ENCODE results near the gene LRRC4C.
"Not testable (repeated sequence)": the region's sequence is repeated elsewhere in the genome, so short reads cannot be mapped to it uniquely, and the experiment has no call there.

Gene LRRC4C

DNA sequence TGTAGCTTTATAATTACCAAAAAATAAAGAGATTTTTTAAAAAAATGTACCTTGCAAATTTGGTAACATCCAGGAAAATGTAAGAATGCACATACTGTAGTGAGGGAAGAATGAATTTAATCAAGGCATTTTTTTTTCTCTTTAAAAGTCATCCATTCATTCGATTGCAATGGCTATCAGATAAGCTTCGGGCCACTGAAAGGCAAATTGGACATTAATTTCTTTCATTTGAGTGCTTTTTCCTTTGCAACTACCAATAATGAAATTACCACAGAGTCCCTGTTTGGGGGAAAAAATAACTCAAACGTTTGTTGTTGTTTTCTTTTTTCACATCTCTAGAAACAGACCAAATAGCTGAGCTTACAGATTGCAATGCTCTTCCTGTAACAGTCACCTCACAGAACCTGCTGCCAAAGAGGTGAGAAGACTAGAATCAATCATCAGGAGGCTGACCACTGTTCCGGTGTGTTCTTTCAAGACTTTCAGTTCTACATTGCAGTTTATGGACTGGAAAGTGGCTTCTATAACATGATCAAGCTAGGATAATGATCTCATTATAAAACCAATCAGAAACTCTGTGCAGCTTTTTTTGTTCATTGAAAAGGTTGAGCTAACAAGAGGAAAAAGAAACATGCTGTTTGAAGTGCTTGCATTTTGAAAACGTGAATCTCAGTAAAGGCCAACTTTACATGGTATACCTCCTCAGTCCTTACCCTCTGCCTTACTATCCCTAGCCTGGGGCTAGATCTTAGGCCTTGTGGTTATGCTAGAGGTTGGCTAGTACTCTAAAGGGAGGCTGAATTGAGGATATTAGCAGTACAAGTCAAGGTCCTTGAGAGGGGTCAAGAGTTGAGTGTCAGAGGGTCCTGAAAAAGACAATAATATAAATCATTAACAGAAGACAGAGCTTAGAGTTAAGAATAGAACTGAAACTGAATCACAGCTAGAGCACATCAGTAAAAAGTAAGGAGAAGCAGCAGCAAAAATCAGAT is 1276.1 kb downstream of the LRRC4C start:
- Mint-ChIP-seq H3K27ac (no peak overlapping the region), H3K4me3 (no peak overlapping the region), H3K27me3 (no peaks in the 10 kb centered on the region), H3K4me1 (no peaks in the 10 kb centered on the region), H3K9me3 (peaks cover 3 to 7% of the 10 kb centered on the region in 2 donors), H3K36me3 (no peaks in the 10 kb centered on the region)
- ATAC-seq (replicated peaks) (no peak), DNase-seq (no peak)

- Mint-ChIP-seq H3K36me3 (no peaks in the 10 kb centered on the region), H3K4me1 (no peaks in the 10 kb centered on the region), H3K27me3 (no peaks in the 10 kb centered on the region), H3K27ac (no peak overlapping the region), H3K9me3 (peaks cover 3 to 6% of the 10 kb centered on the region in 2 donors), H3K4me3 (no peak overlapping the region)
- no peak for DNase-seq
- ATAC-seq (replicated peaks), result no peak
Observed at GRCh38 chr11:40179541-40179940, 1279.9 kb downstream of the LRRC4C start.

DNA sequence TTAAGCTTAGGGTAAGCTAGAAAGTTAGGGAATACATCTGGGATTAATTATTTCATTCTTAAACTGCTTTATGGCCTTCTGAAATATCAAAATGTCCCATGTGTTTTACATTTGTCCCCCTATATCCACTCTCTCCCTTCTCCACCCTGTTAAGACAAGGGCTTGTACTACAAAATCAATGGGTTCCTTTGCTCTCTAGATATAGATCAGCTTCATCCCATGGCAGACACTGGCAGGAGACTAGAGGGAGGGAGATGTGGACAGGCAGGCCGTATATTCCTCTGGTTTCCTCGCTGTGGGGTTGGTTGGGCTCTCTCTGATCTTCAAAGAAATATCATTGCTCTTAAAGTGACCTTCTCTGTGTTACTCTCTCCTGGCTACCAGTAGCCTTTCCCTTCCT is 1281.0 kb downstream of the LRRC4C start:
- ATAC-seq (replicated peaks), result no peak
- H3K27ac Mint-ChIP-seq, result no peak overlapping the region

GRCh38 chr11:40175980-40176379 is 1283.5 kb downstream of the LRRC4C start:
- no peak for DNase-seq
- ATAC-seq (replicated peaks), result no peak
- Mint-ChIP-seq H3K27me3 (no peaks in the 10 kb centered on the region), H3K27ac (no peak overlapping the region), H3K36me3 (no peaks in the 10 kb centered on the region), H3K4me3 (no peak overlapping the region), H3K9me3 (peaks cover 3 to 6% of the 10 kb centered on the region in 2 donors), H3K4me1 (no peaks in the 10 kb centered on the region)

More for the DNA sequence above, 1281.0 kb downstream of the LRRC4C start:
- H3K36me3 Mint-ChIP-seq, result no peaks in the 10 kb centered on the region
- DNase-seq, result no peak
- H3K9me3 Mint-ChIP-seq, result peaks cover 3 to 6% of the 10 kb centered on the region in 2 donors
- no peak overlapping the region for H3K4me3 Mint-ChIP-seq
- H3K4me1 Mint-ChIP-seq, result no peaks in the 10 kb centered on the region
- H3K27me3 Mint-ChIP-seq, result no peaks in the 10 kb centered on the region

DNA sequence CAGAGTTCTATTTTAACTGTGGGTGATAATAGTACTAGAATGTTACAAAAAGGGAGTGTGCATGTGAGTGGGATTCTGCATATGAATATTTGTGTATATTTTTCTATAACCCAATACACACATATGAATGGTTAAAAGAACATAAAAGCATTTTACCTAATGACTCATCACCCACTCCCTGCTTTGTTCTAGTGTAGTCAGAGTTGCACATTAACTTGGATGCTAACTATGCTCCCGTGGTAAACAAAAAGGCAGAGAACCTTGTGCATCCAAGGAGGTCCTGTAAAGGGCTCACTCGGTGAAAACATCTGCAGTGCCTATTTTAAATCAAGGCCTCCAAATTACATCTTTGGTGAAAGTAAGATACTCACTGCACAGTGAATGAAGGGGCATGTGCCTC is 1289.4 kb downstream of the LRRC4C start:
- Mint-ChIP-seq H3K27me3 (no peaks in the 10 kb centered on the region), H3K4me1 (no peaks in the 10 kb centered on the region), H3K4me3 (no peak overlapping the region), H3K36me3 (no peaks in the 10 kb centered on the region), H3K9me3 (peaks cover 3 to 7% of the 10 kb centered on the region in 2 donors), H3K27ac (no peak overlapping the region)
- DNase-seq, result no peak
- ATAC-seq (replicated peaks), result no peak

DNA sequence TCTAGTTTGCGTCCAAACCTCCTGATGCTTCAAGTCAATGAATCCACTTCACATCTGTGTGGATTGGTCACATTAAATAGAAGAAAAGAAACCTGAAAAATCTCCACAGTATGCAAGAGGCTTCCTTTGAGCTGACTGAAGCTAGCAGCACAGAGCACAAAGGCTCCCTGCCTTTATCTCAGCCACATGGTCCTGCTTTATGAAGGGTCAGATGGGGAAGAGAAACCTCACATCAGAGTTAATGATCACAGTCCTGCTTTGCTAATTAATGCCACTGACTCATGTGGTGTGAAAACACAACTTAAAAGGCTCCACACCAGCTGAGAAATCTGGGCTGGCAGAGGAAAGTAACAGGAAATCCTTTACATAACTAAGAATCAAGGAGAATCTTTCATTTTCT is 1291.0 kb downstream of the LRRC4C start:
- H3K36me3 Mint-ChIP-seq, result no peaks in the 10 kb centered on the region
- no peak overlapping the region for H3K27ac Mint-ChIP-seq
- no peaks in the 10 kb centered on the region for H3K27me3 Mint-ChIP-seq
- ATAC-seq (replicated peaks) (no peak), DNase-seq (no peak)
- peaks cover 7 to 8% of the 10 kb centered on the region in 2 donors for H3K9me3 Mint-ChIP-seq
- no peak overlapping the region for H3K4me3 Mint-ChIP-seq
- H3K4me1 Mint-ChIP-seq, result no peaks in the 10 kb centered on the region

GRCh38 chr11:40167805-40168204 is 1291.6 kb downstream of the LRRC4C start:
- H3K36me3 Mint-ChIP-seq; H3K4me1 Mint-ChIP-seq; ATAC-seq (replicated peaks); H3K27me3 Mint-ChIP-seq; H3K4me3 Mint-ChIP-seq; DNase-seq; H3K9me3 Mint-ChIP-seq; H3K27ac Mint-ChIP-seq: not testable (repeated sequence)

DNA sequence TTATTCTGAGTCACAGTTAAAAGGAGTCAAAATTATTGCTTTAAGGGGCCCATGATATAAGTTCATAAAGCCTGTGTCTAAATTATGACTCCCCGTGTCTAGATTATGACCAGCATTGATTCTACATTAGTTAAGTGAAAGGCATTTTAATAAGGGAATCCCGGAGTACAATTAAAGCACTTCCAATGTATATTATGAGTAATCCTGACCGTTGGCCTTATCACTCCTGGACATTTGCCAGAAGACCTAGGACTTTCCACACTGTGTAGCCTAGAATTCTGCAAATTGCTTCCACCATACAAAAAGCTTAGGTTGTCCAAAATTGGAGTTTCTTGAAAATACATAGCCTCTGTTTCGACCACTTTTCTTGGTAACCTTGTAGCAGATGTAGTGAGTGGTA is 1292.6 kb downstream of the LRRC4C start:
- Mint-ChIP-seq H3K27ac (no peak overlapping the region), H3K9me3 (peaks cover 7 to 8% of the 10 kb centered on the region in 2 donors), H3K36me3 (no peaks in the 10 kb centered on the region), H3K4me3 (no peak overlapping the region), H3K27me3 (no peaks in the 10 kb centered on the region), H3K4me1 (no peaks in the 10 kb centered on the region)
- DNase-seq (no peak), ATAC-seq (replicated peaks) (no peak)

DNA sequence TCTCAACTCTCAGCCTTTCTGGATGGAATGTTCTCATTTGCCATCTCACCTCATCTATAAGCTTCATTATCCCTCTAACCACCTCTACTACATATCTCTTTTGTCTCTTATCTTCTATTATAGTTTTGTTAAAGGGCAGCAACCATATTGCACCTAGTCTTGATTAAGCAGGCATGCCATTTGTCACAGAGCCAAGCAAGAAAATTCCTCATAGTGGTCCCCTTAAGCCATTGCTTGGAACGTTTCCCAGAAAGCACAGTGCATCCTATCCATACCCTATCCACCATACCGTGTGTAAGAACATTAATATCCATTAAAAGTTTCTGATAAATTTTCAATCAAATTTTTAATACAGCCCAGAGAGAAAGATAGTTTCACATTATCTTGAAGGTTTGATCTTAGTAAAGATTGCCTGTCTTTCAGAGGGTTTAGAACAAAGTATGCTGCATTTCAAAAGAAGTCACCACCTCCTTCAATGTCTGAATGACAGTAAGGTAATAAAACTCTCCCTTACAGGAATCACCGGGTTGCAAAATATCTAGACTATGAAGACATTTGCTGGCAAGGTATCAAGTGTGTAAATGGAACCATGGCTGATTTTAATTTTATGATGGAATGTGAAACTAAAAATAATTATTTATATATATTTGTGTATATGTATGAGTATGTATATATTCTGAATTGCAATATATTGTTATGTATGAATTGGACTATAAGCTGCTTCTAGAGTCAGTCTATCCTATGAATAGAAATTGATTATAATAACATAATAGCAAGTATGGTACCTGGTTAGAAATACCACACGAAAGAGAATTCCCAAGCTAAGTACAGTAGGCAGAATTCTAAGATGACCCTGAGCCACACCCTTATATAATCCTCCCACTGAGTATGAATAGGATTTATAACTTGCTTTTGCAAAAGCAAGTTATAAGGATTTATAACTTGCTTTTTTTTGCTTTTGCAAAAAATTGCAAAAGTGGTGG is 1296.3 kb downstream of the LRRC4C start:
- peaks cover 8% of the 10 kb centered on the region in 2 donors for H3K9me3 Mint-ChIP-seq
- ATAC-seq (replicated peaks) (no peak), DNase-seq (no peak)
- no peak overlapping the region for H3K4me3 Mint-ChIP-seq
- H3K27ac Mint-ChIP-seq, result no peak overlapping the region
- no peaks in the 10 kb centered on the region for H3K4me1 Mint-ChIP-seq
- no peaks in the 10 kb centered on the region for H3K27me3 Mint-ChIP-seq
- no peaks in the 10 kb centered on the region for H3K36me3 Mint-ChIP-seq

DNA sequence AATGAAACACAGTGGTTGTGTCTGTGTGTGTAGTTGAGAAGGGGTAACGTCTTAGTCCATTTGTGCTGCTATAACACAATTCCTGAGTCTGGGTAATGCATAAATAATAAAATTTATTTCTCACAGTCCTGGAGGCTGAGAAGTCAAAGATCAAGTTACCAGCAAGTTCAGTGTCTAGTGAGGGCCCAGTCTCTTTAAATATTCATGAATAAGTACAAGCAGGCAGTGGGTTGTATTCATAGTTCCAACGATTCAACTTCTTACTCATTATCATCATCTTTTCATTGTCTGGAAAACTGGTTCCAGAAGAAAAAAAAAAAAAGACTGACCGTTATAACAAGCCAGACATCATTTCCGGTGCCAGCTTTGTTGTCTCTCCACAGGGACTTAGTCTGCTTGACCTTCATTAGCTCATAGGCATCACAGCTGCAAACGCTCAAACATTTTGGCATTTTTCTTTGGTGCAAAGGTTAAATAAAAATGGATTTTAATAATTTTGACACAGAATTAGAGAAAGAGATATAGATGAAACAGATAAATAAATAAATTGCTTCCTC is 1297.5 kb downstream of the LRRC4C start:
- H3K36me3 Mint-ChIP-seq, result no peaks in the 10 kb centered on the region
- H3K27me3 Mint-ChIP-seq, result no peaks in the 10 kb centered on the region
- no peak overlapping the region for H3K4me3 Mint-ChIP-seq
- no peaks in the 10 kb centered on the region for H3K4me1 Mint-ChIP-seq
- peaks cover 8 to 12% of the 10 kb centered on the region in 2 donors for H3K9me3 Mint-ChIP-seq
- DNase-seq, result no peak
- no peak overlapping the region for H3K27ac Mint-ChIP-seq
- ATAC-seq (replicated peaks), result no peak

DNA sequence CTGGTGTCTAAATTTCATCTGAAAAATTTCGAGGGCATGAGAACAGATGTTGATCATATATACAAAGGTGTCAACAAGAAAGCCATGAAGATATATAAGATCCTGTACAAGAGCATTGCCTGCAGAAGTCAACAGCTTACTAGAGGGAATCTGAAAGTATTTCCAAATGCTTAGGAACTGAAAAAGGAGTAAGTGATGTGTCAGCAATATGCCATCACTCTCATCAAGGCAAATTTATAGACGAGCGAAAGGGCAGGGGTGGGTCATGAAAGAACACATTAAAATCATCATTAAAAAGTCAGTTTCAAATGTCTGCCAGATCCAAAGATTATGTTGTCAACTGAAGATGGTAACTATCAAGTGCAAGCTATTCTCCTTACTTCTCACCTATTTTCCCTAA is 1299.0 kb downstream of the LRRC4C start:
- H3K9me3 Mint-ChIP-seq, result peaks cover 22 to 24% of the 10 kb centered on the region in 2 donors
- no peak for DNase-seq
- H3K4me3 Mint-ChIP-seq, result no peak overlapping the region
- no peaks in the 10 kb centered on the region for H3K36me3 Mint-ChIP-seq
- ATAC-seq (replicated peaks), result no peak
- H3K4me1 Mint-ChIP-seq, result no peaks in the 10 kb centered on the region
- no peak overlapping the region for H3K27ac Mint-ChIP-seq
- H3K27me3 Mint-ChIP-seq, result no peaks in the 10 kb centered on the region

- Mint-ChIP-seq H3K4me3 (no peak overlapping the region), H3K9me3 (peaks cover 0 to 7% of the 10 kb centered on the region in 2 donors), H3K27me3 (no peaks in the 10 kb centered on the region), H3K4me1 (no peaks in the 10 kb centered on the region), H3K27ac (no peak overlapping the region), H3K36me3 (no peaks in the 10 kb centered on the region)
- DNase-seq (no peak), ATAC-seq (replicated peaks) (no peak)
Observed at GRCh38 chr11:40149721-40150120, 1309.7 kb downstream of the LRRC4C start.

GRCh38 chr11:40140560-40140959 is 1318.9 kb downstream of the LRRC4C start:
- Mint-ChIP-seq H3K9me3 (peaks cover 0 to 3% of the 10 kb centered on the region in 2 donors), H3K36me3 (no peaks in the 10 kb centered on the region), H3K4me3 (no peak overlapping the region), H3K4me1 (no peaks in the 10 kb centered on the region), H3K27me3 (no peaks in the 10 kb centered on the region), H3K27ac (no peak overlapping the region)
- DNase-seq (no peak), ATAC-seq (replicated peaks) (no peak)

GRCh38 chr11:40139536-40139935 is 1319.9 kb downstream of the LRRC4C start:
- no peaks in the 10 kb centered on the region for H3K36me3 Mint-ChIP-seq

More at GRCh38 chr11:40139536-40139935, 1319.9 kb downstream of the LRRC4C start:
- no peak for ATAC-seq (replicated peaks)
- Mint-ChIP-seq H3K27me3 (no peaks in the 10 kb centered on the region), H3K27ac (no peak overlapping the region), H3K4me1 (no peaks in the 10 kb centered on the region), H3K9me3 (peaks cover 0 to 3% of the 10 kb centered on the region in 2 donors), H3K4me3 (no peak overlapping the region)
- DNase-seq, result no peak
